DMS 273 (cell line): Measurements from ENCODE around the gene AMDHD2.
"Not testable (repeated sequence)": the region's sequence is repeated elsewhere in the genome, so short reads cannot be mapped to it uniquely, and the experiment has no call there.

Experiments used
- DNase-seq: peaks from one replicate; lab custom pipeline; 2025; ENCODE audit not compliant: unreplicated experiment; lab: John Stamatoyannopoulos, UW

Gene AMDHD2, protein sequence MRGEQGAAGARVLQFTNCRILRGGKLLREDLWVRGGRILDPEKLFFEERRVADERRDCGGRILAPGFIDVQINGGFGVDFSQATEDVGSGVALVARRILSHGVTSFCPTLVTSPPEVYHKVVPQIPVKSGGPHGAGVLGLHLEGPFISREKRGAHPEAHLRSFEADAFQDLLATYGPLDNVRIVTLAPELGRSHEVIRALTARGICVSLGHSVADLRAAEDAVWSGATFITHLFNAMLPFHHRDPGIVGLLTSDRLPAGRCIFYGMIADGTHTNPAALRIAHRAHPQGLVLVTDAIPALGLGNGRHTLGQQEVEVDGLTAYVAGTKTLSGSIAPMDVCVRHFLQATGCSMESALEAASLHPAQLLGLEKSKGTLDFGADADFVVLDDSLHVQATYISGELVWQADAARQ

DNA sequence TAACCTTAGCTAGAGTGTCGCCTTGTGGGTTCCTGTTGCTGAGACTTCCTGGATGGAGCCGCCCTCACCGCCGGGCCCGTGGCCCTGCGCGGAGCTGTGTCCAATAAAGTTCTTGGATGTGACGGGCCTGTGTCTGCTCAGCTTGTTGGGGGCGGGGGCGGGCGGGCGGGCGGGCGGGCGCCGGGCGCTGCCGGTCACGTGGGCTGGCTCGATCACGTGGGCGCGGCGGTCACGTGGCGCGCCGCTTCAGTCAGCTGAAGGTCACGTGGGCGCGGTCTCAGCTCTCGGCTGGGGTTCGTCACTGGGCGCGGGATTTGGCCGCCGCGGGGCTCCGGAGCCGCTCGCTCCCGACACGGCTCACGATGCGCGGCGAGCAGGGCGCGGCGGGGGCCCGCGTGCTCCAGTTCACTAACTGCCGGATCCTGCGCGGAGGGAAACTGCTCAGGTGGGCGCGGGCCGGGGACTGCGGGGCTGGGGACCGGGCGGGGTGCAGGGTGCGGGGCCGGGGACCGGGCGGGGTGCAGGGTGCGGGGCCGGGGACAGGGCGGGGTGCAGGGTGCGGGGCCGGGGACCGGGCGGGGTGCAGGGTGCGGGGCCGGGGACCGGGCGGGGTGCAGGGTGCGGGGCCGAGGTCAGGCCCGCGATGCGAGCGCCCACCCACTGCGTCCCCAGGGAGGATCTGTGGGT lies at the start of gene AMDHD2:
TSS of gene AMDHD2 (plus strand) at position 275 of the 687 bp plus-strand sequence. CDS start at position 363, 88 bp downstream.
- DNase-seq: peak; percentile 97

DNA sequence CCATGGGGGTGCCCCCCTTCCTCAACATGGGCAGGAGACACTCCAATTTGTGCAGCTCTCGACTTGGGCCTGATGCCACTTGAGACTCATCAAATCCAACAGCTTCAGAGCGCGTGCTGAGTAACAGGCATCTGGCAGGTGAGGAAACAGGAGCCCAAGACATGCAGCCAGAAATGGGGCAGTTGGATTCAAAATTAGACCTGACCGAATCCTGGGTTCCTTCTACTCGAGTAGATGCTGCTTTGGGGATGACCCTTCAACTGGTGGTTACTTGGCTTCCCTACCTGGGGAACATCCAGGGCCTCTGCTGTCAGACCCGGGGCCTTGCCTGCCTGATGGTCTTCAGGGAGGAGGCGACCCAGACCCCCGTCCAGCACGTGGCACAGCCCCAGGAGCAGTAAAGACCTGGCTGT lies 49.6 kb upstream of the AMDHD2 start:
- DNase-seq: peak; percentile 95

DNA sequence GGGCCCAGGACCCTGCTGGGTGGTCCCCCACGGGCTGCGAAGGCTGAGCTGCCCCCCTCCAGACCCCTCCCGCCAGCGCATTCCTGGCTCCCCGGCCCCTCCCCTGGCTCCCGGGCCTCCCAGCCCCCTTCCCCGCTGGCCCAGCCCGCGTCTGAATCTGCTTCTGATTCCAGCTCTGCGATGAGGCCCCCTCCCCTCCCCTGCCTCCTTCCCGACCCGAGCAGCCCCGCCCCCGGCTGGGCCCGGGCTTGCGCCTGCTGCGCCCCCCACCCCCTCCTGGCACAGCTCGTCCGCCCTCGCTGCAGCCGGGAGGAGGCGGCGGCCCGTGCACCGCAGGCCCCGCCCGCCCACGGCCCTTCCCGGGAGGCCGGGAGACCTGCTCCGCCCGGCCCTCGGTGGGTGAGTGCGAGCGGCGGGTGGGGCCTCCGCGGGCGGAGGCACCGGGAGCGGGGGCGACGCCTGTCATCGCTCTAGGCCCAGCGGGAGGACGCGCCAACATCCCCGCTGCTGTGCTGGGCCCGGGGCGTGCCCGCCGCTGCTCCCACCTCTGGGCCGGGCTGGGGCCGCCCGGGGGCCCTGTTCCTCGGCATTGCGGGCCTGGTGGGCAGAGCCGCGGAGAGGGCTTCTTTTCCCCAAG lies 49.0 kb upstream of the AMDHD2 start, which contains the start of gene NTN3:
TSS of gene NTN3 (plus strand) at position 282 of the 637 bp plus-strand sequence. CDS start 405 bp downstream, outside the sequence.
- peak; percentile 97 for DNase-seq

DNA sequence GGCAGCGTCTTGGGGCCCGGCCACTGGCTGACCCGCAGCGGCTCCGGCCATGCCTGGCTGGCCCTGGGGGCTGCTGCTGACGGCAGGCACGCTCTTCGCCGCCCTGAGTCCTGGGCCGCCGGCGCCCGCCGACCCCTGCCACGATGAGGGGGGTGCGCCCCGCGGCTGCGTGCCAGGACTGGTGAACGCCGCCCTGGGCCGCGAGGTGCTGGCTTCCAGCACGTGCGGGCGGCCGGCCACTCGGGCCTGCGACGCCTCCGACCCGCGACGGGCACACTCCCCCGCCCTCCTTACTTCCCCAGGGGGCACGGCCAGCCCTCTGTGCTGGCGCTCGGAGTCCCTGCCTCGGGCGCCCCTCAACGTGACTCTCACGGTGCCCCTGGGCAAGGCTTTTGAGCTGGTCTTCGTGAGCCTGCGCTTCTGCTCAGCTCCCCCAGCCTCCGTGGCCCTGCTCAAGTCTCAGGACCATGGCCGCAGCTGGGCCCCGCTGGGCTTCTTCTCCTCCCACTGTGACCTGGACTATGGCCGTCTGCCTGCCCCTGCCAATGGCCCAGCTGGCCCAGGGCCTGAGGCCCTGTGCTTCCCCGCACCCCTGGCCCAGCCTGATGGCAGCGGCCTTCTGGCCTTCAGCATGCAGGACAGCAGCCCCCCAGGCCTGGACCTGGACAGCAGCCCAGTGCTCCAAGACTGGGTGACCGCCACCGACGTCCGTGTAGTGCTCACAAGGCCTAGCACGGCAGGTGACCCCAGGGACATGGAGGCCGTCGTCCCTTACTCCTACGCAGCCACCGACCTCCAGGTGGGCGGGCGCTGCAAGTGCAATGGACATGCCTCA lies 48.3 kb upstream of the AMDHD2 start:
- DNase-seq: peak; percentile 78

DNA sequence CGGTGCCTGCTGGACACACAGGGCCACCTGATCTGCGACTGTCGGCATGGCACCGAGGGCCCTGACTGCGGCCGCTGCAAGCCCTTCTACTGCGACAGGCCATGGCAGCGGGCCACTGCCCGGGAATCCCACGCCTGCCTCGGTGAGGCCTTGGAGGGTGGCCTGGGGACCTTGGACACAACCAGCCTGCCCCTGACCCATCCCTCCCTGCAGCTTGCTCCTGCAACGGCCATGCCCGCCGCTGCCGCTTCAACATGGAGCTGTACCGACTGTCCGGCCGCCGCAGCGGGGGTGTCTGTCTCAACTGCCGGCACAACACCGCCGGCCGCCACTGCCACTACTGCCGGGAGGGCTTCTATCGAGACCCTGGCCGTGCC lies 47.7 kb upstream of the AMDHD2 start:
- DNase-seq: no peak

DNA sequence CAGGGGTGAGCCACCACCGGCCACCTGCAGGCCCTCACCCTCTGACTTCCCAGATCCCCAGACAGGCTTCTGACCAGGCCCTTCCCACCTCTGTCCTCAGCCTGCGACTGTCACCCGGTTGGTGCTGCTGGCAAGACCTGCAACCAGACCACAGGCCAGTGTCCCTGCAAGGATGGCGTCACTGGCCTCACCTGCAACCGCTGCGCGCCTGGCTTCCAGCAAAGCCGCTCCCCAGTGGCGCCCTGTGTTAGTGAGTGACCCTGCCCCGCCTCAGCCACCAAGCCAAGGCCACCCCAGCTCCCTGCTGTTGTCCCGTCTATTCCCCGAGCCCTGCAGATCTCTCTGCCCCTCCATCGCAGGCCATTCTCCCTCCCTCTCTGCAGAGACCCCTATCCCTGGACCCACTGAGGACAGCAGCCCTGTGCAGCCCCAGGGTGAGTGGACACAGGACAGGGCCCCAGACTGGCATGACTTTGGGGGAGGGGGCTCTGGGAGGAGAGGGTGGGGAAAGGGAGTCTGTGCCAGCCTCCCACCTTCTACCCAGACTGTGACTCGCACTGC lies 47.2 kb upstream of the AMDHD2 start:
- DNase-seq: no peak

DNA sequence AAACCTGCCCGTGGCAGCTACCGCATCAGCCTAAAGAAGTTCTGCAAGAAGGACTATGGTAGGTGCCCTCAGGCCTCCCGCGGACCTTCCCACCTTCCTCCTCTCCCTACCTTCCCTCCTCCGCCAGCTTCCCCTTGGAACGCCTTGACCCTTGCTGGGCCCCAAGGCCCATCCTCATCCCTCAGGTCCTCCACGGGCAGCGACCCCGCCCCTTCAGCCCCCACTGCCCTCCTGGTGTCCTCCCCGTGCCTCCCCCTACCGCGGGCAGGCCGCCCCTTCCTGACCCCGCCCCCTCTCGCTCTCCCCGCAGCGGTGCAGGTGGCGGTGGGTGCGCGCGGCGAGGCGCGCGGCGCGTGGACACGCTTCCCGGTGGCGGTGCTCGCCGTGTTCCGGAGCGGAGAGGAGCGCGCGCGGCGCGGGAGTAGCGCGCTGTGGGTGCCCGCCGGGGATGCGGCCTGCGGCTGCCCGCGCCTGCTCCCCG lies 46.7 kb upstream of the AMDHD2 start:
- DNase-seq: peak; percentile 79

DNA sequence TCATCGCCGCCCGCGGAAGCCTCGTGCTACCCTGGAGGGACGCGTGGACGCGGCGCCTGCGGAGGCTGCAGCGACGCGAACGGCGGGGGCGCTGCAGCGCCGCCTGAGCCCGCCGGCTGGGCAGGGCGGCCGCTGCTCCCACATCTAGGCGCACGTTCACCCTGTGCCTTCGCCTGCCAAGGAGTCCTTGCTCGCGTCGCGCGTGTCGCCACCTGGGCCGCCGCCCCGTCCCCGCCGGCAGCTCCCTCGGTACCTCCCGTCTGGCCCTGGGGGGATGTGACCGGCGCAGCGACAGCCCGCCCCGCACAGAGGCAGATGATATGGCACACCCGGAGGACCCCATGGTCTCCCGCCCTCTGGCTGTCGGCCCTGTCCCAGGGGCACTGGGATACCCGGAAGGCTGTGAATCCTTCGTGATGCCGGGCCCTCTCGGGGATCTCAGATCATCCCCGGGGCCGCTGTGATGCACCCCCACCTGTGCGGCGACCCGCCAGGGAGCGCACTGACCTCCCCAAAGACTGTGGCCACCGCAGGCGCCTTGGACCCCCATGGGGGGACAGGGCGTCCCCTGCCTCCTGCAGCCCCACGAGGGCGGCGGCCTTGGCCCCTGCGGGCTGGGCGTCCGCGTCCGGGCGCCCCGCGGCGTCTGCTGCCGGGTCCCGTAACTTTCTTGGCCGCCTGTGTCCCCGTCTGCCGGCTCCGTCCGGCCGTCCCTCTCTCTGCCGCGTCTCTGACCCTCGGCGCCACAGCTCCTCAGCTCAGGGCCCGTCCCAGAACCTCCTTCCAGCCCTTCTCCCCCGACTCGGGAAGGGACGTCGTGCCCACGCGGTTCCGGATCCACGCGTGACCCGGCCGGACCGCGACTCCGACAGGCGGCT lies 45.9 kb upstream of the AMDHD2 start:
- peak; percentile 79 for DNase-seq

DNA sequence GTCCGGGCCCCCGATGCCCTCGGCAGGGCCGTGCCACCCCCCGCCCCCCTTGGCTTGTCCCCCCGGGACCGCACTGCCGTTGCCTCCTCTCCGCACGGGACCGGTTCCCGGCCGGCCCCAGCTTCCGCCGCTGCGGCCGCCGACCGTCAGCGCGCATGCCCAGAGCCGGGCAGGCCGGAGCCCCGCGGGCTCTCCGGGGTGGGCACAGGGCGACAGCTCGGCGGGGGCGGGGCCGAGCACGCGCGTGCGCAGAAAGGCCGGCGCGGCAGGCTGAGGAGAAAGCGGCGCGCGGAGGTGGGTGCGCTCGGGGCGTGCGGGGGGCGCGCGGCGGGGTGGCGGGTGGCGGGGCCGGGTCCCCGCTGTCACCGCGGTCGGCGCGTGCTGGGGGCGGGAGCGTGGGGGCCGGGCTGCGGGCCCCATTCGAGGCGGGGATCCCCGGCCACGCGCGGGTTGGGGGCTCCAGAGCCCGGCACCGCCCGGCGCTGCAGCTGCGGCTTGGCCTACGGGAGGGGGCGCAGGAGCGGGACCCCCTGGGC lies 45.2 kb upstream of the AMDHD2 start, which contains the start of gene TBC1D24:
TSS of gene TBC1D24 (plus strand) at position 251 of the 536 bp plus-strand sequence. CDS start 21,022 bp downstream, outside the sequence.
- DNase-seq: peak; percentile 94

DNA sequence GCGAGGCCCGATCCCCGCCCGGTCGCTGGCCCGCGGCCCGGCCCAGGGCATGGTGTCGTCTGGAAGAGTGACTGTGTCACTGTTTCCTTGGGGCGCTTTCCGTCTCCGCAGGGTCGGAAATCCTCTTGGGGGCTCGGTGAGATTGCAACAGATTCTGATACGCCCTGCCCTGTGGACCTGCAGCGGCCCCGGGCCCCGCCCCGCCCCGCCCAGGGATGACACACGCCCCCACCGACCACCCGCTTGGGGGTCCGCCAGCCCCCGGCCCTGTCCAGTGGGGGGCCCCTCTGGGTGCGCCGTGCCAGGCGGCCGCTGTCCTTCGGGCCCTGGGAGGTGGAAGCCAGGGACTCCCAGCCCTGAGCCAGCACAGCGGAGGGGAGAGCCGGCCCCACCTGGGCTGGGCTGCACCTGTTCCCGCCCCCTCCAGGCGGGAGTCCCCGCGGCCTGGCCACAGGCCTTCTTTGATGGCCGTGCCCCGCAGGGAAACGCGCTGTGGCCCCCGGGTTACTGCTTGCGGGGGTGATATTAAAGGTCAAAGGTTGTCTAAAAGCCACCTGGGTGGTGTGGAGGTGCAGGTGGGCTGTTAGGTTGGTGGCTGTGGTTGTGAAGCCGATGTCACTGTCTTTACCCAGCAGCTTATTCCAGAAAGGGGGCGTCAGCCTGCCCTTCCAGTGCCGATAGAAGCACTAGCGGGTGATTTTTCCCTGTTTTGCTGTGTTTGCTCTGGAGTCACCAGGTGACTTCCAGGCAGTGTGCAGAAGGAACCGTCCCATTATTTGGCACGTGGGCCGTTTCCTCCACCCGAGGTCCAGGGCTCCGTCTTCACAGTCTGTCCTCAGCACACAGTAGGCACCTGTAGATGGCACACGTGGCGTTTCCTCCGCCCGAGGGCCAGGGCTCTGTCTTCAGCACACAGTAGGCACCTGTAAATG lies 44.5 kb upstream of the AMDHD2 start:
- DNase-seq: peak; percentile 59

DNA sequence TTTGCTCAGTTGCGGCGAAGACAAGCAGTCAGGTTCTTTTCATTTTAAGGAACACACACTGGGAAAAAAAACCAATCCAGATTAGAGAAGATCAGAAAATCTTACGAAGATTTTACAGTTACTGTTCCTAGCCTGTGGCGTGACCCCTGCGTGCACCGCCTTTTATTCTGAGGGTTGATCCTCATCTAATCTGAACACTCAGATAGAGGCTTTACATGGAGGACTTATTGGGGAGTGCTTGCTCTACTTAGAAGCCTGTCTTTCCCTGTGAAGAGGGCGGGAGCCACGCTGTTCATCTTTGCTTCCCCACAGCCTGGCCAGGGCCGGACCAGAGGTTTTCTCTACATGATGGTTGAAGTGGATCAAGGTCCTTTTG lies 43.8 kb upstream of the AMDHD2 start:
- DNase-seq: no peak

DNA sequence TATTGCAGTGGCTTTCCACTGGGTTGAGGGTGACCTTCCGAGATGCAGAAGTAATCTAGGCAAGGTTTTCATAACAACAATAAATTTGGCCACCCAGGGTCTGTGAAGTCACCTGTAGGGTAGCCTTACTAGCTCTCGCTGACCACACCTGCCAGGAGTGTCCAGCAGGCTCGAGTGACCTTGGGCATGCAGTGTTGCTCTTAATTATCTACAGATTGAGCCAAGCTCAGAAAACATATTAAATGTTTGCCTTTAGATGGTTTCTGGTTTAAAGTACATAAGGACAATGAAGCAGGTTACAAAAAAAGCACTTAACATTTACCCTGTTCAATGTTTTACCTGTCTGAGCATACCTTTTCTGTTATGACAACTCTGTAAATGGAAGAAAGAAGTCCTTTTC lies 43.4 kb upstream of the AMDHD2 start:
- no peak for DNase-seq

DNA sequence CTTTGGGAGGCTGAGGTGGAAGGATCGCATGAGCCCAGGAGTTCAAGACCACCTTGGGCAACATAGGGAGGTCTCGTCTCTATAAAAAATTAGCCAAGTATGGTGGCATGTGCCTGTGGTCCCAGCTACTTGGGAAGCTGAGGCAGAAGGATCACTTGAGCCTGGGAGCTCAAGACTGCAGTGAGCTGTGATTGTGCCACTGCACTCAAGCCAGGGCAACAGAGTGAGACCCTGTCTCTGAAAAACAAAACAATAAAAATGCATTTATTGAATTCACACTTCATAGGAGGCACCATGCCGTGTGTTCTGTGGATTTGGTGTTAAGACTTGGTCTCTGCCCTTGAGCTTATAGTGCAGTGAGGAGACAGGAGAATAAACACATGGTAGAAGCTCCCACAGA lies 42.8 kb upstream of the AMDHD2 start:
- DNase-seq: no peak

DNA sequence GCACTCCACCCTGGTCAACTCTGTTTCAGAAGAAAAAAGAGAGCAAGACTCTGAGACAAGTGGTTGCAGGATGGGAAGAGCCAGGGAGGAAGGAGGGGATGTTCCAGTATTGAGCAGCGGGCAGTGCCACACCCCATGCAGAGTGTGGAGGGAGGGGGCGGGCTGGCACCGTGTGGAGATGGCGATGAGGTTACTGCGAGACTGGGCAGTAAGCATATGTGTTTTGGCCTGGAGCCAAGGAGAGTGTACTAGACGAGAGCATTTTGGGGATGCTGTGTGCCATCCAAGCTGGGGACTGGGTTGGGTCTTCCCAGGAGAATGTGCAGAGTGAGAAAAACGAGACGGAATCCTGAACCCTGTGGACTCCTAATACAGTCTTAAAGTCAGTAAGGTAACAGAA lies 41.9 kb upstream of the AMDHD2 start:
- DNase-seq: peak; percentile 54

DNA sequence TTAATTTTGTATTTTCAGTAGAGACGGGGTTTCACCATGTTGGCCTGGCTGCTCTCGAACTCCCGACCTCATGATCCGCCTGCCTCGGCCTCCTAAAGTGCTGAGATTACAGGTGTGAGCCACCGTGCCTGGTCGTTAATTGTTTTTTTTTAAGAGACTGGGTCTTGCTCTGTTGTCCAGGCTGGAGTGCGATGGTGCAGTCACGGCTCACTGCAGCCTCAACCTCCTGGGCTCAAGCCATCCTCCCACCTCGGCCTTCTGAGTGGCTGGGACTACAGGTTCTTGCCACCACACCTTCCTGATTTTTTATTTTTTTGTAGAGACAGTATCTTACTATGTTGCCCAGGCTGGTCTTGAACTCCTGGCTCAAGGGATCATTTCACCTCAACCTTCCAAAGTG lies 40.2 kb upstream of the AMDHD2 start:
- not testable (repeated sequence) for DNase-seq

DNA sequence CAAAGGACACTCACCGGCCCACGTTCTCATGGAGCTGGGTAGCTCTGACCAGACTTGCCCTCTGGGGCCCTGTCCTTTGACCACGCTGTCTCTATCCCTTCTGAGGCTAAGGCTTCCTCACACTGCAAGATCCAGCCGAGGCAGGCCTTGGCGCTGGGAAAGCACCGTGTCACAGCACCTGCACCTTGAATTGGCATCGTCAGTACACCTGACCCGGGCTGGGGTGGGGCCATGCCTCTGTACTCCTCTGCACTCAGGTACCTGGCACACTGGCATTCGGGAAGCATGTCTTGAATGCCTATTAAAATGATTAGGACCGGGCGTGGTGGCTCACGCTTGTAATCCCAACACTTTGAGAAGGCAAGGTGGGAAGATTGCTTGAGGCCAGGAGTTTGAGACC lies 39.2 kb upstream of the AMDHD2 start:
- no peak for DNase-seq

DNA sequence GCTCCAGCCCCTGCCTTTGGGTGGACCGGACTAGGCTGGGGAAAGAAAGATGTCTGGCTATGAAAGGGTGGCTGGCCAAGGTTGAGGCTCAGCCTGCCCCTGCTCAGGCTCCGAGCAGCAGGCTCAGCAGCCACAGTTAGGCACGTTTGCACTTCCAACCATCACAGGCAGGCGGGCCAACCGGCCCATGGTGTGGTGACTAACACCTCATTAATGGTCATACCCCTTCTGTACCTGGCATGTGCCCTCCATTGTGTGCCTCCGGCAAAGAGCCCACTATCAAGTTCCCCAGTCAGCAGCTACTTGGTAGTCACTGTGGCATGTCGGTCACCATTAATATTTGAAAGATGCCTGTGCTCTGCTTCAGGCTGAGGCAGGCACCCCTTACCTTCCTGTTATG lies 38.5 kb upstream of the AMDHD2 start:
- DNase-seq: peak; percentile 58

DNA sequence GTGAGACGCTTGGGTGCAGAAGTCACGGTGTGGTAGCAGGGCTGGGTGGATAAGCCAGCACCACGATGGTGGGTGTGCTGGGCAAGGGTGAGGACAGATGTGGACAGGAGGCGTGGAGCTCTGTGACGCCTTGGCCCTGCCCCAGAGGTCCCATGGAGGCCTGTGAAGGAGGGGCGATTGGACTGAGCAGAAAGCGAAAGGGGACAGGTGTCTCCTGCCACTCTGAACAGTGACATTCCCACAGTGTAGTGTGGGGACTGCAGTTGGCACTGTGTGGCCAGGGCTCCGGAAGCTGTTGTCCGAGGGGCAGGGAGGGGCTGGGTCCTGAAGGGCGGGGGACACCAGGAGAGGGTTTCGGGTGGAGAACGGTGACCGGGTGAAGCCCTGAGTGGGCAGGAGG lies 37.9 kb upstream of the AMDHD2 start:
- no peak for DNase-seq
